ENCODE results near the gene KMT2B. TPM values are rescaled to one million over a fixed set of nuclear protein-coding genes. Genes with fewer than 3 reads are reported as not detected.

KMT2B gene
- total RNA-seq, 1 donor from 2014 or later: 65.6 TPM

- POLR2A ChIA-PET: no interaction called here
- Mint-ChIP-seq H3K27me3 (no peaks in the 10 kb centered on the region), H3K4me3 (no peak overlapping the region), H3K4me1 (peaks cover 9% of the 10 kb centered on the region), H3K27ac (no peak overlapping the region), H3K36me3 (ENCODE audit: low read depth) (peaks cover 7% of the 10 kb centered on the region), H3K9me3 (no peaks in the 10 kb centered on the region)
- no peak for ATAC-seq (ENCODE audit: low read depth)
- intact Hi-C loops (cut with micrococcal nuclease): loop anchor here (5.0 kb wide), 2 partner anchors 86 to 89 kb away; partner anchors contain the start of gene APLP1
- TF ChIP-seq CTCF (IDR thresholded peaks at IDR 0.05): no peak
- DNase-seq: no peak
- CTCF ChIA-PET: no interaction called here
These were observed 60.2 kb downstream of the KMT2B start for GRCh38 chr19:35777961-35778360.

GRCh38 chr19:35779033-35779432 is 61.2 kb downstream of the KMT2B start:
- Mint-ChIP-seq H3K27ac (no peak overlapping the region), H3K36me3 (ENCODE audit: low read depth) (peaks cover 7% of the 10 kb centered on the region), H3K27me3 (no peaks in the 10 kb centered on the region), H3K9me3 (no peaks in the 10 kb centered on the region), H3K4me1 (peaks cover 9% of the 10 kb centered on the region), H3K4me3 (no peak overlapping the region)
- ChIA-PET CTCF (no interaction called here), POLR2A (no interaction called here)
- intact Hi-C loops (cut with micrococcal nuclease): loop anchor here (5.0 kb wide), 2 partner anchors 87 to 88 kb away; partner anchors contain the start of gene APLP1
- no peak for DNase-seq
- no peak for ATAC-seq (ENCODE audit: low read depth)
- no peak for TF ChIP-seq CTCF (IDR thresholded peaks at IDR 0.05)

- intact Hi-C loops (cut with micrococcal nuclease): no loop called here
- Mint-ChIP-seq H3K36me3 (ENCODE audit: low read depth) (peaks cover 7% of the 10 kb centered on the region), H3K27ac (no peak overlapping the region), H3K27me3 (no peaks in the 10 kb centered on the region), H3K4me3 (no peak overlapping the region), H3K4me1 (peaks cover 5% of the 10 kb centered on the region), H3K9me3 (no peaks in the 10 kb centered on the region)
- POLR2A ChIA-PET: no interaction called here
- no peak for ATAC-seq (ENCODE audit: low read depth)
- CTCF ChIA-PET: no interaction called here
- no peak for DNase-seq
- TF ChIP-seq CTCF (IDR thresholded peaks at IDR 0.05): no peak
These were observed 62.3 kb downstream of the KMT2B start for GRCh38 chr19:35780058-35780457.

- no peak for TF ChIP-seq CTCF (IDR thresholded peaks at IDR 0.05)
- peaks cover 4% of the 10 kb centered on the region for H3K4me1 Mint-ChIP-seq
- ChIA-PET POLR2A (no interaction called here), CTCF (no interaction called here)
- H3K9me3 Mint-ChIP-seq: no peaks in the 10 kb centered on the region
- intact Hi-C loops (cut with micrococcal nuclease): no loop called here
- no peaks in the 10 kb centered on the region for H3K27me3 Mint-ChIP-seq
- no peak for DNase-seq
- no peak overlapping the region for H3K4me3 Mint-ChIP-seq
- peaks cover 7% of the 10 kb centered on the region for H3K36me3 Mint-ChIP-seq (ENCODE audit: low read depth)
- H3K27ac Mint-ChIP-seq: no peak overlapping the region
- no peak for ATAC-seq (ENCODE audit: low read depth)
These were observed 62.9 kb downstream of the KMT2B start for GRCh38 chr19:35780717-35781116.

GRCh38 chr19:35781650-35782049 is 63.8 kb downstream of the KMT2B start:
- H3K4me3 Mint-ChIP-seq: no peak overlapping the region
- DNase-seq (no peak), ATAC-seq (ENCODE audit: low read depth) (no peak)
- no peak for TF ChIP-seq CTCF (IDR thresholded peaks at IDR 0.05)
- intact Hi-C loops (cut with micrococcal nuclease): no loop called here
- no peaks in the 10 kb centered on the region for H3K9me3 Mint-ChIP-seq
- ChIA-PET CTCF (interaction anchor here (0.6 kb wide), 1 partner anchor 425 kb away, joined by 3 read pairs; no protein-coding TSS in a partner anchor), POLR2A (no interaction called here)
- no peaks in the 10 kb centered on the region for H3K27me3 Mint-ChIP-seq
- H3K27ac Mint-ChIP-seq: no peak overlapping the region
- no peaks in the 10 kb centered on the region for H3K4me1 Mint-ChIP-seq
- peaks cover 7% of the 10 kb centered on the region for H3K36me3 Mint-ChIP-seq (ENCODE audit: low read depth)

Data from activated B cell treated with CpG ODN at 0.5 μM for 24 hours (primary cell).